NCI-H128 (cell line): Measurements from ENCODE around the gene HIVEP1.
"Not testable (repeated sequence)": the region's sequence is repeated elsewhere in the genome, so short reads cannot be mapped to it uniquely, and the experiment has no call there.

Source experiments
- DNase-seq: peaks from one replicate; lab custom pipeline; 2025; ENCODE audit not compliant: unreplicated experiment; lab: John Stamatoyannopoulos, UW

The HIVEP1 gene

DNA sequence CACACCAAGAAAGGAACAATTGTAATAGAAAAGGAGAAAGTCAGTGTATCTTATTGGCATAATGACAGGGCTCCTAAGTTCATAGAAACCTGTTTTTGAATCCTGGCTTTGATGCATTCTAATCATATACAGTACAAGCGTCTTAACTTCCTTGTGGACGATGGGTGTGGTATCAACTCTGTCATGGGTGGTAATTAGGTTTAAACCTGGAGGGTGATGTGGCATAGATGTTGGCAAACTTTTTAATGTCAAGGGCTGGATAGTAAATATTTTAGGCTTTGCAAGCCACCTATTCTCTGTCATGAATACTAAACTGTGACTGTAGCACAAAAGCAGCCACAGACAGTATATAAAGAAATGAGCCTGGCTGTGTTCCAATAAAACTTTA, 139.3 kb downstream of the HIVEP1 start:
- no peak for DNase-seq

DNA sequence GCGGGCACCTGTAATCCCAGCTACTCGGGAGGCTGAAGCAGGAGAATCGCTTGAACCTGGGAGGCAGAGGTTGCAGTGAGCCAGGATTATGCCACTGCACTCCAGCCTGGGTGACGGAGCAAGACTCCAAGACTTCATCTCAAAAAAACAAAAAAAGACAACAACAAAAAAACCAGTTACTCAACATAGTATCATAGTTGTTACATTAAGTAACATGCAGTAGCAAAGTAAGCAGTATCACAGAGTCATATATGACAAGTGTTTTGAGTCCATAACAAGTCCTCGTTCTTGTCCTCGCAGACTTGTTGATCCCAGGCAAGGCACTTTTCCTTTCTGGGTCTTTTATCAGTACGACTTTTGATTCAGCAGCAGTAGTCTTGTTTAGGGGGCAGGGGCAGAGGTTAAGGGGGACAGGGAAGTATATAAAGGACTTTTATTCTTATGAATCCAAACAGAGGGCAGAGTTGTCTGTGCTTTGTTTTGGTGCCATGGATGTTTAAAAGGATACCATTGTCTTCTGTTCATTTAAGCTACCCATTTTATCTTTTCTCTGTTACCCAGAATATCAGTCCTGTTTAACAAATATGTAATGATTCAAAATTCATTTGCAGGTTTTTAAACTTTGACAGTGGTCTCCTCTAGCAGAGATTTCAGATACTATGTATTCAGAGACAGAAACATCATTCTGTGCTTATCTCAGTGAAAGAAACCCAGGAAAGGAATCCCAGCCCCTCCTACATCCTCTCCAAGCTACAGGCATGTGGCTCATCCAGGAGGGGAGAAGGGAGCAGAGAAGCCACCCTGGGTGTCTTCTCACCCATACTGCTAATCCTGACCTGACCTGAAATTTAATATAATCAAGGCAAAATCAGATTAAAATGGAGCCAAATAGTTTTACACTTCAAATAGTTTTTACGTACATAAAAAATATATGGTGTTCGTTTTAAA, 140.2 kb downstream of the HIVEP1 start:
- no peak for DNase-seq

DNA sequence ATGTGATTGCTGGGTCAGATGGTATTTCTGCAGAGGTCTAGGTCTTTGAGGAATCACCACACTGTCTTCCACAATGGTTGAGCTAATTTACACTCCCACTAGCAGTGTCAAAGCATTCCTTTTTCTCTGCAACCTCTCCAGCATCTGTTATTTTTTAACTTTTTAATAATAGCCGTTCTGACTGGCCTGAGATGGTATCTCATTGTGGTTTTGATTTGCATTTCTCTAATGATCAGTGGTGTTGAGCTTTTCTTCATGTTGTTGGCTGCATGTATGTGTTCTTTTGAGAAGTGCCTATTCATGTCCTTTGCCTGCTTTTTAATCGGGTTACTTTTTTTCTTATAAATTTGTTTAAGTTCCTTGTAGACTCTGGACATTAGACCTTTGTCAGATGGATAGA, 143.7 kb downstream of the HIVEP1 start:
- DNase-seq, result not testable (repeated sequence)

DNA sequence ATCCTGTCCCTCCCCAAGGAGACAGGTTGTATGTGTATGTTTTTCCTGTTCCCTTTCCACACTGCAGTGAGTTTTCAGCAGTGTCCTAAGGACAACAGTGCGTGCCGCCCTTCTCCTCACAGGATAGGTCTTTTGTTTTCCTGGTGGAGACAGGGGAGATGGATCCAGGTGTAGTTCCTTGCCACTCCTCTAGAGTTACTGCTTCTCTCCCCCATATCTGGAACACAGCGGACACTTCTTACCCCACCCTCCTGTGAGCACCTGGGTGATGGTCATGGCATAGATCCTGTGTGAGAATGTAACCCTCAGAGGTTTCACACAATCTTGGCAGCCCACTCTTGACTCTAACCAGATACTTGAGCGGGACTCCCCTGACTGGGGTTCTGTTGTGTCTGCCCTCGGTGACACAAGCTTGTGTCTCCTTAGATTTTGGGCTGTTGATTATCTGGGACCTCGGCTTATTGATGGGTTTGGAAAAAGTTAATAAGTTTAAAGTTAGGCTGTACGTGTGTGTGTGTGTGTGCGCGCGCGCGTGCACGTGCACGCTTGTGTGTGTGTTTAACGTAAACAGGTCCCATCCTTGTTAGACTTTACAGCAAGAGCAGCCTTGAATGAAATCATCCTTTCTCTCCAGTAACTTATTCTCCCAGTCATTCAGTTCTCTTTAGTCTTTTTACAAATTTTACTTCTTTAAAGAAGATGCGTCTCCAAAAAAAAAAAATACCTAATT, 146.7 kb downstream of the HIVEP1 start:
- DNase-seq, result no peak

DNA sequence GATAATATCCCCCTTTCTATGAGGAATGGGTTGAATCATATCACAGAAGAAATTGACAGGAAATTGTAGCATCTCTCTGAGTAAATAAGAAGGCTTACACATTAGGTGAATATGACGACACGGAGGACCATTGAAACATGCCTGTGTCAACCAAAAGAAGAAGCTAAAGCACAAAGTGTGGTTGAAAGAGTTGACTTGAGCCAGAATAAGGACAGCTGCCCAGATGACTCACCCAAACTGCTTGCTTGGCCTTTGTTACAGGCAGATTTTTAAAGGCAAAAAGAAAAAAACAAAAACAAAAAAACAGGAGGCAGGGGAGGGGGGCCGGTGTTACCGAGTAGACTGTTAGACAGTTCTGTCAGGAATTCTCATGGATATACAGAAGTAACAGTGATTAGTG, 148.2 kb downstream of the HIVEP1 start:
- no peak for DNase-seq

DNA sequence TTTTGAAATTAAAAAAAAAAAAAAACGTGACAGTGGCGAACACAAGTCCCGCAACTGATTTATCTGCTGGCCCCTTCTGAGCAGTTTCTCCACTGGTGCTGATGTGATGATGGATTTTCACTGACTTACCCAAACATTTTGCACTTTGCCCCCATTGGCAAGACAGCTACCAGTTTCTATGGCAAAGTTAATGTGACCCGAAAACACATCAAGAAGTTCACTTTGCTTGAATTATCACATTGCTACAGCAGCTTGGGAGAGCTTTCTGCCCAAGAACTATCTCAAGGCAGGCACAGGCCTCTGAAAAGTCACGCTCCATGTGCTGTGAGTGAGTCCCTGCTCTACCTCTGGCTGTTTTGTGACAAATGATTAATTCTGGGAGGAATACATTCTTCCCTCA, 150.1 kb downstream of the HIVEP1 start:
- no peak for DNase-seq

DNA sequence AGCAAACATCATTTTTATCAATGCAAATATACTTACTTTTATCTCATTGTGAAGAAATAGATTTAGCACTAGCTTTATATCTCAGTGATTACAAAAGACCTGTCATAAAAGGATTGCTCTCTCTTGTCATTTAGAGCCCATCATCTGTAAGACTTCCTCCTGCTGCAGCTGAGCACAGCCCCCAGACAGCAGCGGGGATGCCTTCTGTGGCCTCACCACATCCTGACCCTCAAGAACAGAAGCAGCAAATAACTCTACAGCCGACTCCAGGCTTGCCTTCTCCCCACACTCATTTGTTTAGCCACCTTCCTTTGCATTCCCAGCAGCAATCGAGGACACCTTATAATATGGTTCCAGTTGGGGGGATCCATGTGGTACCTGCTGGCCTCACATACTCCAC, 151.0 kb downstream of the HIVEP1 start:
- DNase-seq, result no peak

DNA sequence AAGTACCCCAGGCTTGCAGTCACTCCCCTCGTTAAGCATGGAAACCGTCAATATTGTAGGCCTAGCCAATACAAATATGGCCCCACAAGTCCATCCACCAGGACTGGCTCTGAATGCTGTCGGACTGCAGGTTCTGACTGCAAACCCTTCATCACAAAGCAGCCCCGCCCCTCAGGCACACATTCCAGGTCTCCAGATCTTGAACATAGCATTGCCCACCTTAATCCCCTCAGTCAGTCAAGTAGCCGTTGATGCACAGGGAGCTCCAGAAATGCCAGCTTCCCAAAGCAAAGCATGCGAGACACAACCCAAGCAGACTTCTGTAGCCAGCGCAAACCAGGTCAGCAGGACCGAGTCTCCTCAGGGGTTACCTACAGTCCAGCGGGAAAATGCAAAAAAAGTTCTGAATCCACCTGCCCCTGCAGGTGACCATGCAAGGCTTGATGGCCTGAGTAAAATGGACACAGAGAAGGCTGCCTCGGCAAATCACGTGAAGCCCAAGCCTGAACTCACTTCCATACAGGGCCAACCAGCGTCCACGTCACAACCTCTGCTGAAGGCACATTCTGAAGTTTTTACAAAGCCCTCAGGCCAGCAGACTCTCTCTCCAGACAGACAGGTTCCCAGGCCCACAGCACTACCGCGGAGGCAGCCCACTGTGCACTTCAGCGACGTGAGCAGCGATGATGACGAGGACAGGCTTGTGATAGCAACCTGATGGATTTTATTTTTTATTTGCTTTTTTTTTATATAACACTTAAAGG, 151.8 kb downstream of the HIVEP1 start:
- DNase-seq, result no peak

DNA sequence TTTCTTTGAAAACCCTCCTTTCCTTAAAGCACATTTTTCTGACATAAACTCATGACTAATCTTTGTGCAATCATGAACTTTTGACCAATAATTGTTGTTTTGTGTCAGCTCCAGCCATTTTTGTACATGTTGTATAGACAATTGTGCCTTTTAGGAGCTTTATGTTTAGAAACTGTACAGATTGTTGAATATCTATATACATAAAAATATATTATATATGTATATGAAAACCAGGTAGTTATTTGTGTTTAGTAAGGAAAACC, 152.3 kb downstream of the HIVEP1 start:
- DNase-seq, result no peak

DNA sequence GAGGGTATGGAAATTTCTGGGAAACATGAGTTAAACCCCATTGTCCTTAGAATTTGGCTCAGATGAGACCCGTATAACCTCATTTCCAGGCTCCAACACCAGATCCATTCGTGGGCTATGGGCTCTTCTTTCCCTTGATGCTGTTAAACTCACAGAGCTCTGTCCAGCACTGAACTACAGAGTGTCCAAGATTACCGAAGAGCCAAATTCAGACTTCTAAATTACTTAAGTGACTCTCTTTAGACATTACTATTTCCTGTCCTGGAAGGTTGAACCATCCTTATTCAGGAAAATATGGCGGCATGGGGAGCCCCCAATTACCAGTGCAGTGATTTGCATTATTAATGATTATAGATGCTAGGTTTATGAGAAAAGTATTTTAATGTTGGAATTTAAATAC, 153.2 kb downstream of the HIVEP1 start:
- no peak for DNase-seq

DNA sequence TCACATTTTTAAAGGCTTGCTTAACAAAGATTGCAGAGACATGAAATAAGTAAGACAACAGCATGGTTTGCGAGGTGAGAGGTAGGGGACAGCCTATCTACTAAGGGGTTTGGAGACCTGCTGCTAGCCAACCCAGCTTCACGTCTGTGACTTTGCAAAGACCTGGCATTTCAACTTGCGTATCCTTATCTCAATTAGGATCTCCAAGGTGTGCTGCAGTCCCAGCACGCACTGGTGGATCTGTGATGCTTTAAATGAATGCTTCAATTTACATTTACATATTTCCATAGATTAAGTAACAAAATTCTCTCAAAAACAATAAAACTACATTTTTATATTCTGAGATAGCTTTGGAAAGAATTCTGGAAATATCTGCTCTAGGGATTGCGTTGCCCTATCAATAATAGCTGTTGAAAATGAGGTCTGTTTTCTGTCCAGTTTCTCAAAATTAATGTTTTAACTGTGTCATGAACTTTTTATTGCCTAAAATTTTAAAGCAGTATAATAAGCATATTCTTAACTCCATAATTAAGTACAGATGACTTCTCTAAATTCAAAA, 153.7 kb downstream of the HIVEP1 start:
- no peak for DNase-seq

DNA sequence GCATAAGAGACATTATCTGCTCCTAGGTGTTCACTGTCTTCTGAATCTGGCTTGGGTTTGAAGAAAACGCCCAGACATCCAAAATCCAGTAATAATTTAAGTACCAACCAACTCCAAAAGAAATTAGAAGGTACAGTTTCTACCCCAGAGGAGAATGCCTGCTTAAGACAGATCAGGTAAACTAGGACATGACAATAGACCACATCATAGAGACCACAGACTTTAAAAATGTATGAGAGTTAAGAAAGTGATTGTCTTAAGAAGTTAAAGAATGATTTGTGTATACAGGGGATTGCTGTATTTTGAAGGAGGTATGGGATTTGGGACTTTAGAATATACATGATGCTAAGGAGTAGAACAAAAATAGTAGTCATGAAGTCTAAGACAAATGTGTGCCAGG, 157.3 kb downstream of the HIVEP1 start:
- DNase-seq, result no peak

DNA sequence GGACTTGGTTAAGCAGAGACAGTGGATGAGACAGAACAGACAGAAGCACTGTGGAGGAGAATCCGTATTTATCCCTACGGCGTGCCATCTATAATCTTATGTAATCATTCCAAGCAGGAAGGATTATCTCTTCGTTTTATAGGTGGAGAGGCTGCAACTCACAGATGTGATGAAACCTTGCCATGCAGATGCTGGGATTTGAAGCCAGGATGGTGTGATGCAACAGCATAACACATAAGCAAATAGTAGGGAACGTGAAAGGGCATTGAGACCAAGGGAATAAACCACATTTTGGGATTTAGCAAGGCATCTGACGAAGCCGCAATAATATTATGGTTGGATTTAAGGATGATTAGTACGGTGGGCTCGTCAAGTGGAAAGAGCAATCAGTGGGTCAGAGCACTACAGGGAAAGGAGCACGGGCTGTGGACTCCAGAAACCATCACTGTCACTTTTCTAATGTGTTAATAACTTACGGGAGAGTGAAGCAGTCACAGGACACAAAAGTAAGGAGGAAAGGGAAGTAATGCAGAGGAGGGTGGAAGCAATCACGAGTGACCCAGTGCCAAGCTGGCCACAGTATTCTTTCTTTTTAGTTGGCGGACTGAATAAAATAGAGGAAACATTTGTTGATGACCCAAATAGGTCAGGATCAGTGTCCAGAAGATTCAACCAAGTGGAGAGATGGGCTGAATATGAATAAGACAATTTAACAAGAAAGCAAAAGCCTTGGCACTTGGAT, 158.4 kb downstream of the HIVEP1 start:
- DNase-seq, result no peak

DNA sequence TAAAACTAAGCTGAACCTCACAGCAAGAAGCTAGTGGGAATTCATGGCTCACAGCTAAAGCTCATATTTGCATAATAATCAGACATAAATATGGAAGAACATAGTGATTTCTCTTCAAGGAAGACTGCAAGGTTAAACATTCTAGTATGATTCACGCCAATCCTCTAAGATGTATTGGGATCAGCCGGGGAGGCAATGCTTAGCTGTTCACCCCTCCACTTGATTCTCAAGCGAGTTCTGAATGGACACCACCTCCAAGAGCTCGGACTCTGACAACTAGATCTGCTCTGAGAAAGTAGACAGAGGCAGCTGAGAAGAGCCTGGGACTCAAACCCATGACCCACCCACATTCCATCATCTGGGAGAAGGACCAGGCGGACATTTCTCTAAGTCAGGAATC, 159.6 kb downstream of the HIVEP1 start:
- no peak for DNase-seq

DNA sequence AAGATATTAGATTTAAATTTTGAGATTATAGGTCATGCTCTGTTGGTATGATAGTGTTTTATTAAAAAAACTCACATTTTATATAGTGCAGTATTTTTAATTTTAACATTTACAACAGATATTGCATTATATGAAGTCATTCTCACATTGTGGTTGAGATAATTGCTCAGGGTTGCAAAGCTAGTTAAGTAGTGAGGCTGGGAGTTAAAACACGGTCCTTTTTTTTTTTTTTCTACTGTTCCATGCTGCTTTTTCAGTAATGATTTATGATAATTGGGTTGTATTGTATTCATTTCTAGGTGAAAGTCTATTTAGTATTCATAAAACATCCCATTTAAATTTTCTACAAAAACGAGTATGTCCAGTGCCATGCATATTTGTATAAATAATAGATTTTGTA, 160.5 kb downstream of the HIVEP1 start:
- DNase-seq, result no peak

DNA sequence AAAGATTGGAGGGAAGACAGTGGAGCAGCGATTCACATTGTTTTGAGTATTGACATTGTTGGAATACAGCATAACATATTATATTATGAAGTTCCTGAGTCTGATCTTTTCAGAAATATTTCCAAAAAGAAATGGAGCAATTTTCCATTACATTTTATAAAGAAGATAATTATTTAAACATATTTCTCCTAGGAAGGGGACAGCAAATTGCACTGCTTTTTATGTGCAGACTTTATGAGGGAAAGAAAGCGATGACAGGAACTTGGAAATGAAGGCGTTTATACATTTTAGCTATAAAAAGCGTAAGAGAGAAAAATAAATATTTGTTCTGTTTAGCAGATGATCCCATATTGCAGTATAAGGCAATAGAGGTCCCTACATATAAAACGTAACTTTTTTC, 161.1 kb downstream of the HIVEP1 start:
- DNase-seq, result no peak

DNA sequence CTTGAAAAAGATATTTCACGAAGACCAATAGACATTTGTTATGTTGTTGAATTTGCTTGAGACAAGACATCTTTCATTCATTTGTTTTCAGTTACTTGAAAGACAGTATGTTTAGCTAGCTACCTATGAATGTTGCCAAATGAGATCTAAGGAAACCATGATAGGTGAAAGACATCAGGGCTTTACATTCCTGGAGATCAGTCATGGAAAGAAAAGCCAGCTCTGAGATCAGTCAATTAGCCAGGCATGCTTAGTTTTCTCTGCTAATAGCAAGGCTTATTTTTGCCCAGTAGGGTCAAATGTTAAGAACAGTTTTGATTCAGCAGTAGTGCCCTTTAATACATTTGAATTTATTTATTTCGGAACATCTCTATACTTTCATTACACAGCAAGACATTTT, 161.5 kb downstream of the HIVEP1 start:
- DNase-seq, result no peak

DNA sequence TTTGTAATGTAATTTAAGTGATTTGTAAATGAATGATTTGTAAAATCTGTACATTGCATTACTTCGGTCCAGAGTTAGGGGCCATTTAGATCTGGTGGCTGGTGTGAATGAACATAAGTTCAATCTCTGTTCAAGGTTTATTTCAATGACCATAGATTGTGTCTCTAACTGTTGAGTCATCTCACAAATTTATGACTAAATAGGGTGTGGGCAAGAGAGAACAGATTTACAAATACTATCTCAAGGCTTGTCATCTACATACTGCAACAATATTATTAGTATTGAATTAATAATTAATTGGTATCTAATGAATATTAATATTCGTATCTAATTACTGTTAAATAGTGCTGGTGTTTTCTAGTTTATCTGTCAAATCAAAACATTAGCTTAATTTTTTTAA, 162.8 kb downstream of the HIVEP1 start:
- DNase-seq, result no peak

DNA sequence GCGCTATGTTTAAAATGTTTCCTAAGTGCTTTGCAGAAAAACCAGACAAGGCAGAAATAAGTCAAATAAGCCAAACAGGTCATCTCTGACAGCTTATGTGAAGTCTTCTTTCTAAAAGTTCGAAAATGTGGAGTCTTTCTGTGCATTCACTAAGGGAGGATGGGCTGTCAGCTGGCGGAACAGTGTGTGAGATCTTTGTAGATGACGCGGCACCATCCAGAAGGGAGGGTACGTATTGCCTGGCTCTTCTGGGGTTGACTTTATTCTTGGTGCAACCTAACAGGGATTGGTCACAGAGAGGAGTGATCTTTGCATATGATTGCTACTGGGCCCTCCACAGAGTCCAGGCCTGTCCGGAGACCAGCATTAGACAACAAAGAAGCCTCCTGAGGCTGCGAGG, 163.5 kb downstream of the HIVEP1 start:
- no peak for DNase-seq

DNA sequence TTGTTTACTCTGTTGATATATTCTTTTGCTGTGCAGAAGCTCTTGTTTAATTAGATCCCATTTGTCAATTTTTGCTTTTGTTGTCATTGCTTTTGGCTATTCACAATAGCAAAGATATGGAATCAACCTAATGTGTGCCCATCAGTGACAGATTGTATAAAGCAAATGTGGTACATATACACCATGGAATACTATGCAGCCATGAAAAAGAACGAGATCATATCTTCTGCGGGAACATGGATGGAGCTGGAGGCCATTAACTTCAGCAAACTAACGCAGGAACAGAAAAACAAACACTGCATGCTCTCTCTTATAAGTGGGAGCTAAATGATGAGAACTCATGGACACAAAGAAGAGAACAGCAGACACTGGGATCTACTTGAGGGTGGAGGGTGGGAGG, 164.7 kb downstream of the HIVEP1 start:
- DNase-seq, result not testable (repeated sequence)

DNA sequence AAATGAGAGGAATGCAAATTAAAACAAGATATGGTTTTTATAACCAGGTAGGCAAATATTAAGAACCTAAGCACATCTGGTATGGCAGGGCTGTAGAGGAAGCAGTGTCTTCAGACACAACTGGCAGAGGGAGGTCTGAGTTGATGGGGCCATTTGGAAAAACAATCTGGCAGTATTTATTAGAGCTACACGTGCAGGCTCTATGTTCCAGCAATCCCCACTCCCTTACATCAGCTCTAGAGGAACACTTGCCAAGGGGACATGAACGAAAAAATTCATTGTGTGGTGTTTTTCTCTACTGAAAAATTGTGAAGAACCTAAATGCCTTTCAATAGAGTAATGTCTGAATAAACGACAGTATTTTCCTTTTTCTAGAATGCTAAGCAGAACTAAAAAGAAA, 166.4 kb downstream of the HIVEP1 start:
- DNase-seq, result no peak
